GM08714 (cell line): ENCODE results near the gene FNDC5.

ENCODE experiments used
- H3K4me3 ChIP-seq: fragments of 200-500 bp; sonication (Bioruptor generic); 2 replicates; pipeline ENCODE4 v1.5.1; 2014; ENCODE audit warnings: mild to moderate bottlenecking, low read length, inconsistent platforms
- ZNF274 ChIP-seq: IDR thresholded peaks from 2 replicates; pipeline ENCODE4 v1.6.1; 2012; ENCODE audit warnings: mild to moderate bottlenecking, low read depth, low read length

Gene FNDC5

DNA sequence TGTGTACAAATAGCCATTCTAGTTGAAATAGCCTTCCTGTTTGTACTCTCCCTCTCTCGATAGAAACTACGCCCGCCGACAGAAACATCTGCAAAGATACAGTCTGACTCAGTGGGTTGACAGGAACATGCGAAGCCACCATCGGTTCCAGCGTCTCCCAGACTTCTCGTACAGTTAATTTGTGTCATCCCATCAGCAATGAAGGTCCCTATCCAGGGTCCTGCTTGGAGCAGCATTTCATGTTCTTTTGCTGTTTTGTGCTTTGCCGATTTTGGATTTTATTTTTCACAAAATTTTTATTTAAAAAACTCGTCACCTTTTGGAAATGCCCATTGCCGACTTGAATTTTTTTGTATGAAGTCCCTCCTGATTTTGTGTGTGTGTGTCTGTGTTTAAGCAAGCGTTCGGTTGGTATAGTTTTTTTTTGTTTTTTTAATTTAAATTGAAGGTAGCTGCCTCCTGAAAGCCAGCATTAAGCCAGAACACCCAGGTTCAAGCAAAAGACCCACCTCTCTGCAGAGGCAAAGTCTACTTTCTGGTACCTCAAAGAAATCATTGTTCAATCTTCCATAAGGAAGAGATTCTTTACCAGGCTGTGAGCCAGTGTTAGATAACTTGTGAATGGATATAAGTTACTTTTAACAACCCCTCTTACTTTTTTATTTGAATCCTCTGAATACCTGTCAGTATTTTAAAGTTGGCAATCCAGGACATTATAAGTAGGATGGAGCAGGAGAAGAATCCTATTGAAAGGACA, 14.7 kb downstream of the FNDC5 start:
- H3K4me3 ChIP-seq: no peak overlapping the region
- no peak for TF ChIP-seq ZNF274

DNA sequence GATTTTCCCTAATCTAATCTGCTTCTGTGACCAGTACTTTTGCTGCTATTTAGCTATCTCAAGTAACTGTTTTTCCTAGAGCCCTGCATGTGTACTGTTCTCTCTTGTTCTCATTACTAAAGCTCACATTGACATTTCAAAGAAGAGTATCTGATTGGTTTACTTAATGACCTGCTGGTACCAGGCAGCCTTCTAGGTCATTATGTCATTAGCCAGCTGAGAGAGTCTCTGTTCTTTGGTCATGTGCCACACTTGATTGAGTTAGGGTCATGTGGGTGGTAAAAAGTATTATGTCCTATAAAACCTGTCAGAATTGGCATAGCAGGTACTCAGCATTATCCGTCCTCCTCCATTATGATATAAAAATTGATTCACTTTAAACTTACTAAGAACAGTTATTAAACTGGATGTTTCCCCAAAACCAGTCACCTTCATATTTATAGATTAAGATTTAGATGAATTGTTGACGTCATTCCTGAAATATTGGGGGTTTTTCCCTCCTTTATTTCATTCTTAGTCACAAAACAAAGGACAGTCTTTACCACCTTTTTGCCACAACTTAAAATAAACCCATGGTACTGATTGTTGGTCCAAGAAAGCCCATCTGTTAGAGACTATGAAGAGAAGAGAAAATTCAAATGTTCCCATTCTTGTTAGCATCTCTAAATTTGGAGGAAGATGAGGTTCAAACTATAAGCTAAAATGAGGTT, 22.2 kb downstream of the FNDC5 start:
- TF ChIP-seq ZNF274: no peak
- H3K4me3 ChIP-seq: no peak overlapping the region

DNA sequence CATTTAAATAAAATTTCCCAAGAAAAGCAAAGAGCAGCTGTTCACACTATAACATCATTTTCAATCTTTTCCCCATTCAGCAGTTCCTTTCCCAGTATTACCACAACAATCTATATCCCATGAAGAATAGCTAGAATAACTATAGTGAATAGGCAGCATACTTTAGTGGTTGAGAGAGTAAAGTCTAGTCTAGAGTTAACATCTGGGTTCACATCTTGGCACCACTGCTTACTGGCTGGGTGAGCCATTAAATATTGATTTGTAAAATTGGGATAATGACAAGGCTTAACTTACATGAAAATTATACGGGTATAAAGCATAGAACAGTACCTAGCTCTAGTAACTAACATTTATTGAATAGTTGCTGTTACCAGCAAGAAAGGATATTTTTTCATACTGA, 38.8 kb downstream of the FNDC5 start:
- no peak for TF ChIP-seq ZNF274

DNA sequence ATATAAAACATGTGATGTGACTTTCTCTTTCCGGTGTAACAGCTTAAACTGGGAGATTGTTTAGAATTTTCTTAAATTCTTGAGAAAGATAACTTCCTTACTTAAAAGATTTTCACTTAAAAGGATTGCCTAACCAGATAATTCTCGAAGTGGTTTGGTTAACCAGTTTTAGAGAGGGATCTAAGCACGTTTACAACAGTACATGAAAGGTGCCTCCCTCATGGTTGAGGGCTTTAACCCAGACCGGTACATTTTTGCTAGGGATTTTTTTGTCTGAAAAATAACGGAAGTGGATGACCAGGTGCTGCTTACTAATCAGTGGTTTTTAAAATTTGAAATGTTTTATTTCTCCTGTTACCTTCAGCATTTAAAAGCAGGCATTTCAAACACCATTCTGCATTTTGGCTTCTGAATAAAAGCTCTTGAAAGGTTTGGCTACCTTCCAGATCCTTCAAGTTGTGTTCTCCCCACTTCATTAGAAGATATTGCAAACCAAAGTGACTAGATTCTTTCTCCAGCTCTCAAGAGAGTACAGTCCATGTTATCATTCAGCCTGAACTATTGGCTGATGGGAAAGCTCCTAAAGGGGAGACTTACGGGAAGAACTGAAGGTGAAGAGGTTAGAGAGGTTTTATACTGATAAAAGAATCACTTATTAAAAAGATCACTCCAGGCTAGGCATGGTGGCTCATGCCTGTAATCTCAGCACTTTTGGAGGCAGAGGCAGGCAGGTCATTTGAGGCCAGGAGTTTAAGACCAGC, 40.4 kb downstream of the FNDC5 start:
- no peak for TF ChIP-seq ZNF274
- no peak overlapping the region for H3K4me3 ChIP-seq

More for the DNA sequence above, 38.8 kb downstream of the FNDC5 start:
- H3K4me3 ChIP-seq: no peak overlapping the region

DNA sequence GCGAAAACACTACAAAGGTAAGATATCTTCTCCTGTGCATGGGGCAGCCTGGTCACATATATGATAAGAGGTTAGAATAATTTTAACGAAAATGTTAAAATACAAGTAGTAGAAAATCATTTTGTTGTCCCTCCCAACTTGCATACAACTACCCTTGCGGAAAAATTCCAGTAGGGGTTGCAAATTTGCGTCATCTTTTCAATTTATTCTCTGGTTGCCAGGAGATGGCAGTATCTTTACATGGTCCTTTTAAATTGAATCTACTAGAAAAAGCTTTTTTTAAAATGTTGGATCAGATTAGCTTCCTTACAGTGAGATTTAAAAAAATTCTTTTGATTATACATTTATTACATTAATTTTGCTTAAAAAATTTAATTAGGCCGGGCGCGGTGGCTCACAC, 42.4 kb downstream of the FNDC5 start:
- TF ChIP-seq ZNF274: no peak
- no peak overlapping the region for H3K4me3 ChIP-seq

DNA sequence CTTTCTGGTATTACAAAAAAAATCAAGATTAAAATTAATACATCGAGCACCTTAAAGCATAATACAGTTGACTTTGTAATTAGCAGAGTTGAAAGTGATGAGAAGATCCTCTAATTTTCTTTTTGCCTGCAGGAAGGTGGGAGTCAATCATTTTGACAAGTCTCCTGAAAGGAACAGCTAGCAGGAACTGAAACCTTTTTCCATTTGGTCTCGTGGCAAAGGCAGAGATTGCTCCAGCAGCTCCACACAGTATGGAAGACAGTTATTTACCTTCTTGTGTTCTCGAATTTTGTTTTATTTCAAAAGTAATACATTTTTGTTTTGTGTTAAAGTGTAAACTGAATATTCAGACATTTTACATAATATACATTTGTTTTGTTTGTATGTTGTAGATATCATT, 45.5 kb downstream of the FNDC5 start:
- TF ChIP-seq ZNF274: no peak

DNA sequence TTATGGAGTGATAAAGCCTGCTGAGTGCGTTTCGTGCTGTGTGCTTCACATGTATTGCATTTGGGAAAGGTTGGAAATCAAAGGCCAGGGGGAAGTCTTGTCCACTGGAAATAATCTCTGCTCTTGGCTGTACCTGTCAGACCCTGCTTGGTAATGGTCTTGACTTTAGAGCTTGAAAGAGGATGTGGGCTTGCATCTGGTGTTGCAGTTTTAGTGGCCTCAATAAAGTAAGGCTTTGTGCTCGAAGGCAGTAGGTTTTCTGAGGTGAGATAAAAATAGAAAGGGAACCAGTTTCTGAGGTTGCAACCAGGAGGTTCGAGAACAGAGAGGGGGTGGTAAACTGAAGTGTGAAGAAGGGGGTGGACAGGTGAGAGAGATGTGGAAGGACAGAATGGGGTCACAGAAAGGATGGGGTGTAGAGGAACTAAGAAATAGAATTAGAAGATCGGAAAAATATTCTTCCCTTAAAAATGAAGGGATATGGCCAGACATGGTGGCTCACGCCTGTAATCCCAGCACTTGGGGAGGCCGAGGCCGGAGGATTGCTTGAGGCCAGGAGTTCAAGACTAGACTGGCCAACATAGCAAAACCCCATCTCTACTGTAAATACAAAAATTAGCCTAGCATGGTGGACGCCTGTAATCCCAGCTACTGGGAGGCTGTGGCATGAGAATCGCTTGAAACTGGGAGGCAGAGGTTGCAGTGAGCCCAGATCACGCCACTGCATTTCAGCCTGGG, 51.7 kb downstream of the FNDC5 start:
- no peak for TF ChIP-seq ZNF274
- peak overlapping the region; percentile 83 for H3K4me3 ChIP-seq

More for the DNA sequence above, 45.5 kb downstream of the FNDC5 start:
- no peak overlapping the region for H3K4me3 ChIP-seq

DNA sequence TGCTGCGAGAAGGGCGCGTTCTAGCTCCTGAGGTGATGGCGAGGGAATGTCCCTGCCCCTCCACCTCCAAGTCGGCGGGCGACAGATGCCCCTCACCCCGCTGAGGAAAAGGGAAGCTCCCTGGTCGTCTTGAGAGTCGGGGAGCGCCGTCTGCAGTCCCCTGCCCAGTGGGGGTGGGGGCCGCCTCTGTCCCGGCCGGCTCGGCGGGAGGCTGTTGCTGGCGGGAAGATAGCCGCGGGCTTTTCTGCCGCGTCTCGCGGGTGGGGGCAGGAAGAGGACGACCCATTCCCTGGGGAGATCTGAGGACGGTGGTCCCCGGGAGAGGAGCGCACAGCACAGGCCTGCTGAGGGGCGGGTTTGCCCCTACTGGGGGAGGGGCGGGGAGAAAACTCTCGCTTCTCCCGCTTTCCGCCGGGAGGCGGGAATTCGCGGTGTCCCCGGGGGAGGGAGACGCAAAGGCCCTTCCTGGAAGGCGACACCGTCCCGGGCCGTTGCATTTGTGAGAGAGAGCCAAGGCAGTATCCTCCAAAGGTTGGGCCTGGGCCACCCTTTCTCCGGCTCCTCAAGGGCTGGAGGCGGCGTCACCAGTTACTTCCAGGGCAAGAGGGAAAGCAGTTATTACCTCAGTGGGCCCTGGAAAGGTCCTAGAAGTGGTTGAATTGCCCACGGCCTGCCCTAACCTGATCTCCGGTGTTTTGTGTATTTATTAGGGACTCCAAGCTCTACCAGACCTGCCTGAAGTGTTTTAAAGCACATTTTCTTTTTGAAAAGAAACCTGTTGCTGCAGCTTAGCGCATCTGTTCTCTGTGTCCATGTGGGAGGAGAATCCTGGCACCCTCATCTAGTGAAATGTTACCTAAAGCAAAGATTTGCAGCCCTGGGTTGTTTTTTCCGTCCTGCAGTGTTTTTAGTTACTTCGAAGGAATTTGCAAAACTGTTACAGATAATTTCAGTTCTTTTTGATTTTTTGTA, 52.6 kb downstream of the FNDC5 start:
- TF ChIP-seq ZNF274: no peak
- H3K4me3 ChIP-seq: peak overlapping the region; percentile 83

DNA sequence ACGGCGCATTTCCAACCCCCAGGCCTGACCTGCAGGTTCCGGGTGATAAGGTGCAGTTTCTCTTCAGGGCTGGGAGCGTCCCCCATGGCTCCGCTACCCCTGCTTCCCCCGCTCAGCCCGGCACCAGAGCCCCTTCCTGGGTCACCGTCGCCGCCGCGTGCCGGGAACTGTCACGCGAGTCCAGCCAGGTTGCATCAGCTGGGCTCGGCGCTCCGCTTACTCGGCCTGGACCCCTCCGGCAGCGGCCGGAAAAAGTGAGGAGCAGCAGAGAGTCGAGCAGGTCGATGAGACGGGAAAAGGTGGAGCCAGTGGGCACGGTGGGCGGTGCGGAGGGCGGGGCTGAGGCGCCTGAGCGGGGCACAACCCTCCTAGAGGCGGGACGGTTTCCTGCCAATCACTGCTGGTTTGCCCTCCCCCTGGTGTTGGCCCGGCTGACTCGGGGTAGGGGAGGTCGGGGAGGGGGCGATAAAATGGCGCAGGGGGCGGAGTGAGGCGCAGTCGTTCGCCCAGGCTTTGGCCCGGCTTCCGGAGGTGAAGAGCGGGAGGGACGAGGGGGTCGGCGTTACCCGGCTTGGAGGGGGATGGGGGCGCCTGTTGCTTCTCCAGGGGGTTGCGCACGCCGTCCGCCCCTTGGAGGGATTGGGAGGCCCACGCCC, 53.4 kb downstream of the FNDC5 start, which contains the start of the genes S100PBP and YARS1:
TSS of gene S100PBP (plus strand) at position 495 of the 656 bp plus-strand sequence. CDS start 8,447 bp downstream, outside the sequence.
TSS of gene YARS1 (minus strand) at position 200 of the 656 bp plus-strand sequence. CDS start at position 86, 114 bp downstream.
- peak within 1 kb of the TSS; percentile 96 for H3K4me3 ChIP-seq
- no peak for TF ChIP-seq ZNF274

DNA sequence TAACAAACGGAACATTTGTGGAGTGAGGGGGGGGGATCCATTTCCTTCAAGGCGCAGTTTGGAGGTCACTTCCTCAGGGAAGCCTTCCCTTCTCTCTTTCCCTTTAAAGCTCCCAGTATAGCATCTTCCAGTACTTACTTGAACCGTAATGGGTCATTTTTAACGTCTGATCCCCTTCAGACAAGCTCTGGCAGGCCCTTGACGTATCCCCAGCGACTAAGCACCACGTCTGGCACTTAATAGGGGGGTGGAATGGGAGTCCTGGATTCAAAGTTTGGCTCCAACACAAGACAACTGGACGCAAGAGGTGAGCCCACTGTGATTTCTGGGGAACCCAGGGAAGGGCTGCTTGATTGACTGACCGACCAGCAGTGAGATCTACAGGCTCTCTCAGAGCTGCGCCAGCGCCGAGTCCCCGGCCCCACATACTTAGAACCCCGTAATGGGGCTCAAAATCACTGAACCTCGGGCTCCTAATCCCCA, 54.0 kb downstream of the FNDC5 start:
- no peak for TF ChIP-seq ZNF274
- H3K4me3 ChIP-seq: peak overlapping the region; percentile 96

DNA sequence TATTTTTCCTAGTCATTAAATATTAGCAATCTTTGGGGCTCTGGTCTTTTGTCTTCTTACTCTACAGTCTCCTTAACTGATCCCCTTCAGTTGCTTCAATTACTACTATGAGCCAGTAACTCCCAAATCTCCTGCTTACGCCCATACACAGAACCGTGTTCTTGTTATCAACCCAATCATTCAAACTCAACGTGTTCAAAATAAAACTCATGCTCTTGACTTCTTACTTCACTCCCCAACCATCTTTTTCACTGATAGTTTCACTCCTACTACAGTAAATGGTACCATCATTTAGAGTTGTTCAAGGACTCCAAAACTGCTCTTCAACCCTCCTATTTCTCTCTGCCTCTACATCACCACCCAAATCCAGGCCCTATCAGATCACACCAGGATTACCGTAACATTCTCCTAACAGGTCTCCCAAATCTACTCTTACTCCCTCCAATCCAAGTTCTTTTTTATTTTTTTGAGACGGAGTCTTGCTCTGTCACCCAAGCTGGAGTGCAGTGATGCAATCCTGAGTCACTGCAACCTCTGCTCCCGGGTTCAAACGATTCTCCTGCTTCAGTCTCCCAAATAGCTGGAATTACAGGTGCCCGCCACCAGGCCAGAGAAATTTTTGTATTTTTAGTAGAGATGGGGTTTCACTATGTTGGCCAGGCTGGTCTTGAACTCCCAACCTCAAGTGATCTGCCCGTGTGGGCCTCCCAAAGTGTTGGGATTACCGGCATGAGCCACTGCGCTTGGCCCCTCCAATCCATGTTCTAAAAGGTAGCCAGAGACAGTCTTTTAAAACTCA, 56.6 kb downstream of the FNDC5 start:
- no peak for TF ChIP-seq ZNF274

More for the DNA sequence above, 56.6 kb downstream of the FNDC5 start:
- H3K4me3 ChIP-seq: no peak overlapping the region
